GM12878 (cell line): ENCODE results near the gene SPSB3. TPM values are rescaled to one million over a fixed set of nuclear protein-coding genes. Genes with fewer than 3 reads are reported as not detected.

Experiments
- ATF7 ChIP-seq: fragments of 450-650 bp; IDR thresholded peaks from 2 replicates; pipeline ENCODE4 v1.6.1; 2016; ENCODE audit warnings: low read depth, mild to moderate bottlenecking
- CHD1 ChIP-seq: IDR thresholded peaks from 2 replicates; pipeline ENCODE4 v1.6.1; 2012; ENCODE audit warnings: low read depth, low read length, improper control_type of control experiment
- EP300 ChIP-seq, 2 experiments: fragments of 150-350 bp in 1 of 2; IDR thresholded peaks; 2 replicates each; pipeline ENCODE4 v1.6.1; 2011 to 2012; ENCODE audit warnings: low read depth in 2 of 2, low read length in 2 of 2, borderline replicate concordance in 1 of 2, improper control_type of control experiment in 1 of 2, inconsistent platforms in 1 of 2; ENCODE audit not compliant: control insufficient read depth in 1 of 2
- HCFC1 ChIP-seq: fragments of 150-350 bp; IDR thresholded peaks from 2 replicates; pipeline ENCODE4 v1.6.1; 2014; ENCODE audit warnings: low read length
- HDAC2 ChIP-seq: fragments of 200-600 bp; sonication (generic); IDR thresholded peaks from 2 replicates; pipeline ENCODE4 v1.6.1; 2017
- IRF4 ChIP-seq: IDR thresholded peaks from 2 replicates; pipeline ENCODE4 v1.6.1; 2011; ENCODE audit warnings: low read depth, low read length
- IRF5 ChIP-seq: fragments of 450-650 bp; IDR thresholded peaks from 2 replicates; pipeline ENCODE4 v1.6.1; 2017; ENCODE audit warnings: borderline replicate concordance
- KDM1A ChIP-seq: fragments of 200-600 bp; sonication (generic); IDR thresholded peaks from 2 replicates; pipeline ENCODE4 v1.6.1; 2016; ENCODE audit warnings: borderline replicate concordance
- LARP7 ChIP-seq: fragments of 450-650 bp; IDR thresholded peaks from 2 replicates; pipeline ENCODE4 v1.6.1; 2017; ENCODE audit warnings: mild to moderate bottlenecking
- NRF1 ChIP-seq: conservative IDR thresholded peaks from 2 replicates; pipeline ENCODE4 v1.6.1; 2011; ENCODE audit warnings: mild to moderate bottlenecking, low read depth, low read length, improper control_type of control experiment
- RELA ChIP-seq: fragments of 450-650 bp; IDR thresholded peaks from 2 replicates; pipeline ENCODE4 v1.8.0; 2014; ENCODE audit warnings: borderline replicate concordance; ENCODE audit not compliant: partially characterized antibody
- SIN3A ChIP-seq: IDR thresholded peaks from 2 replicates; pipeline ENCODE4 v1.6.1; 2012; ENCODE audit warnings: low read depth, low read length, improper control_type of control experiment
- SMAD5 ChIP-seq: IDR thresholded peaks from 2 replicates; pipeline ENCODE4 v1.6.1; 2016; ENCODE audit warnings: antibody characterized with exemption, low read depth
- SREBF2 ChIP-seq: IDR thresholded peaks from 2 replicates; pipeline ENCODE4 v1.6.1; 2012; ENCODE audit warnings: mild to moderate bottlenecking, low read length
- TAF1 ChIP-seq: IDR thresholded peaks from 2 replicates; pipeline ENCODE4 v1.6.1; 2011; ENCODE audit warnings: mild to moderate bottlenecking, low read depth, low read length, borderline replicate concordance
- TCF12 ChIP-seq: IDR thresholded peaks from 2 replicates; pipeline ENCODE4 v1.6.1; 2011; ENCODE audit warnings: low read depth, mild to moderate bottlenecking, low read length
- ZNF622 ChIP-seq: fragments of 450-650 bp; IDR thresholded peaks from 2 replicates; pipeline ENCODE4 v1.6.1; 2017; ENCODE audit warnings: mild to moderate bottlenecking, inconsistent platforms
- polyA plus RNA-seq, 11 experiments: library from polyadenylated mRNA; depleted of rRNA in 4 of 11; unstranded in 6 of 11; stranded (reverse) in 5 of 11; fragments of >200 nt; fragmentation: Nextera tagmentation in 4 of 11; fragmentation: Illumina TruSeq in 1 of 11; extraction: Ambion mirVana in 4 of 11; extraction: Trizol in 1 of 11; gene quantifications; 1 replicate in 1 of 11; 2 replicates in 10 of 11; pipeline versions ENCODE4 v1.2.1 to v1.2.3, GENCODE V29; 2011 to 2016; ENCODE audit warnings: inconsistent platforms in 2 of 11, missing spikeins in 2 of 11, low read depth in 1 of 11
- total RNA-seq, 4 experiments: library from RNA; depleted of rRNA in 3 of 4; stranded (reverse); fragments of >200 nt in 3 of 4; fragmentation: Illumina TruSeq in 1 of 4; extraction: Trizol in 1 of 4; gene quantifications; 2 replicates each; pipeline versions ENCODE4 v1.2.1 to v1.2.3, GENCODE V29; 2013 to 2021
- TF ChIP-seq, protein P1 (sequence below): fragments of 450-650 bp; IDR thresholded peaks from 2 replicates; pipeline ENCODE4 v1.6.1; 2017; ENCODE audit warnings: mild to moderate bottlenecking, moderate library complexity
- TF ChIP-seq, protein P2 (sequence below): fragments of 450-650 bp; formaldehyde crosslinking; IDR thresholded peaks from 2 replicates; pipeline ENCODE4 v1.5.0; 2022; ENCODE audit warnings: mild to moderate bottlenecking, missing genetic modification characterization
- TF ChIP-seq, protein P3 (sequence below): IDR thresholded peaks from 2 replicates; pipeline ENCODE4 v1.6.1; 2011; ENCODE audit warnings: low read depth, low read length, improper control_type of control experiment, borderline replicate concordance

The SPSB3 gene
- total and polyA plus RNA-seq, 10 of the 15 experiments (the other 5 are each of a cell fraction or from before 2014, with no cell fraction given), result 0.31 to 26.9 (median 14.0) TPM

GRCh38 chr16:1782408-1783264, at the start of gene SPSB3, which contains the start of gene NUBP2 (continued):
- TF ChIP-seq, protein P1, sequence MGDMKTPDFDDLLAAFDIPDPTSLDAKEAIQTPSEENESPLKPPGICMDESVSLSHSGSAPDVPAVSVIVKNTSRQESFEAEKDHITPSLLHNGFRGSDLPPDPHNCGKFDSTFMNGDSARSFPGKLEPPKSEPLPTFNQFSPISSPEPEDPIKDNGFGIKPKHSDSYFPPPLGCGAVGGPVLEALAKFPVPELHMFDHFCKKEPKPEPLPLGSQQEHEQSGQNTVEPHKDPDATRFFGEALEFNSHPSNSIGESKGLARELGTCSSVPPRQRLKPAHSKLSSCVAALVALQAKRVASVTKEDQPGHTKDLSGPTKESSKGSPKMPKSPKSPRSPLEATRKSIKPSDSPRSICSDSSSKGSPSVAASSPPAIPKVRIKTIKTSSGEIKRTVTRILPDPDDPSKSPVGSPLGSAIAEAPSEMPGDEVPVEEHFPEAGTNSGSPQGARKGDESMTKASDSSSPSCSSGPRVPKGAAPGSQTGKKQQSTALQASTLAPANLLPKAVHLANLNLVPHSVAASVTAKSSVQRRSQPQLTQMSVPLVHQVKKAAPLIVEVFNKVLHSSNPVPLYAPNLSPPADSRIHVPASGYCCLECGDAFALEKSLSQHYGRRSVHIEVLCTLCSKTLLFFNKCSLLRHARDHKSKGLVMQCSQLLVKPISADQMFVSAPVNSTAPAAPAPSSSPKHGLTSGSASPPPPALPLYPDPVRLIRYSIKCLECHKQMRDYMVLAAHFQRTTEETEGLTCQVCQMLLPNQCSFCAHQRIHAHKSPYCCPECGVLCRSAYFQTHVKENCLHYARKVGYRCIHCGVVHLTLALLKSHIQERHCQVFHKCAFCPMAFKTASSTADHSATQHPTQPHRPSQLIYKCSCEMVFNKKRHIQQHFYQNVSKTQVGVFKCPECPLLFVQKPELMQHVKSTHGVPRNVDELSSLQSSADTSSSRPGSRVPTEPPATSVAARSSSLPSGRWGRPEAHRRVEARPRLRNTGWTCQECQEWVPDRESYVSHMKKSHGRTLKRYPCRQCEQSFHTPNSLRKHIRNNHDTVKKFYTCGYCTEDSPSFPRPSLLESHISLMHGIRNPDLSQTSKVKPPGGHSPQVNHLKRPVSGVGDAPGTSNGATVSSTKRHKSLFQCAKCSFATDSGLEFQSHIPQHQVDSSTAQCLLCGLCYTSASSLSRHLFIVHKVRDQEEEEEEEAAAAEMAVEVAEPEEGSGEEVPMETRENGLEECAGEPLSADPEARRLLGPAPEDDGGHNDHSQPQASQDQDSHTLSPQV, result peak; percentile 51; the same call in 1 of the 2 replicates
- TF ChIP-seq LARP7, result peak; percentile 96
- TF ChIP-seq, protein P2, sequence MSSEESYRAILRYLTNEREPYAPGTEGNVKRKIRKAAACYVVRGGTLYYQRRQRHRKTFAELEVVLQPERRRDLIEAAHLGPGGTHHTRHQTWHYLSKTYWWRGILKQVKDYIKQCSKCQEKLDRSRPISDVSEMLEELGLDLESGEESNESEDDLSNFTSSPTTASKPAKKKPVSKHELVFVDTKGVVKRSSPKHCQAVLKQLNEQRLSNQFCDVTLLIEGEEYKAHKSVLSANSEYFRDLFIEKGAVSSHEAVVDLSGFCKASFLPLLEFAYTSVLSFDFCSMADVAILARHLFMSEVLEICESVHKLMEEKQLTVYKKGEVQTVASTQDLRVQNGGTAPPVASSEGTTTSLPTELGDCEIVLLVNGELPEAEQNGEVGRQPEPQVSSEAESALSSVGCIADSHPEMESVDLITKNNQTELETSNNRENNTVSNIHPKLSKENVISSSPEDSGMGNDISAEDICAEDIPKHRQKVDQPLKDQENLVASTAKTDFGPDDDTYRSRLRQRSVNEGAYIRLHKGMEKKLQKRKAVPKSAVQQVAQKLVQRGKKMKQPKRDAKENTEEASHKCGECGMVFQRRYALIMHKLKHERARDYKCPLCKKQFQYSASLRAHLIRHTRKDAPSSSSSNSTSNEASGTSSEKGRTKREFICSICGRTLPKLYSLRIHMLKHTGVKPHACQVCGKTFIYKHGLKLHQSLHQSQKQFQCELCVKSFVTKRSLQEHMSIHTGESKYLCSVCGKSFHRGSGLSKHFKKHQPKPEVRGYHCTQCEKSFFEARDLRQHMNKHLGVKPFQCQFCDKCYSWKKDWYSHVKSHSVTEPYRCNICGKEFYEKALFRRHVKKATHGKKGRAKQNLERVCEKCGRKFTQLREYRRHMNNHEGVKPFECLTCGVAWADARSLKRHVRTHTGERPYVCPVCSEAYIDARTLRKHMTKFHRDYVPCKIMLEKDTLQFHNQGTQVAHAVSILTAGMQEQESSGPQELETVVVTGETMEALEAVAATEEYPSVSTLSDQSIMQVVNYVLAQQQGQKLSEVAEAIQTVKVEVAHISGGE (CRISPR knock-in tag), result no peak
- no peak for TF ChIP-seq TCF12
- TF ChIP-seq TAF1, result peak; percentile 47; the same call in 1 of the 2 replicates
- TF ChIP-seq ZNF622, result no peak
- TF ChIP-seq, protein P3, sequence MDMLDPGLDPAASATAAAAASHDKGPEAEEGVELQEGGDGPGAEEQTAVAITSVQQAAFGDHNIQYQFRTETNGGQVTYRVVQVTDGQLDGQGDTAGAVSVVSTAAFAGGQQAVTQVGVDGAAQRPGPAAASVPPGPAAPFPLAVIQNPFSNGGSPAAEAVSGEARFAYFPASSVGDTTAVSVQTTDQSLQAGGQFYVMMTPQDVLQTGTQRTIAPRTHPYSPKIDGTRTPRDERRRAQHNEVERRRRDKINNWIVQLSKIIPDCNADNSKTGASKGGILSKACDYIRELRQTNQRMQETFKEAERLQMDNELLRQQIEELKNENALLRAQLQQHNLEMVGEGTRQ, result no peak
- no peak for TF ChIP-seq KDM1A
- no peak for TF ChIP-seq EP300 (IDR thresholded peaks at IDR 0.05; ENCODE audit: borderline replicate concordance in 1 of 2, control insufficient read depth in 1 of 2, low read depth in 2 of 2, low read length in 2 of 2)
- TF ChIP-seq HCFC1, result peak; percentile 79
- no peak for TF ChIP-seq RELA
- peak; percentile 71 for TF ChIP-seq ATF7
- no peak for TF ChIP-seq CHD1
- no peak for TF ChIP-seq SMAD5
- no peak for TF ChIP-seq IRF4
- no peak for TF ChIP-seq NRF1
- TF ChIP-seq SIN3A, result no peak; the same call in 1 of the 2 replicates
- 0 out of 2 replicates have a peak, but pooled peaks have one; percentile 24 for TF ChIP-seq SREBF2
- no peak for TF ChIP-seq HDAC2
- no peak for TF ChIP-seq IRF5
